GM23338 (cell line): ENCODE data around the gene NR5A2. TPM values are rescaled to one million over a fixed set of nuclear protein-coding genes. Genes with fewer than 3 reads are reported as not detected.

Experiments
- ATAC-seq: fragments of 200-7000 bp; cut with Tn5 transposase; 3 replicates; pipeline ENCODE4 v1.9.1; 2020
- DNase-seq: peaks from one replicate; pipeline ENCODE4 v3.0.0-alpha.2; 2015; ENCODE audit warnings: low spot score
- H2AFZ ChIP-seq: fragments of 200-600 bp; sonication (generic); 2 replicates; pipeline ENCODE4 v1.8.0; 2016; ENCODE audit warnings: antibody characterized with exemption, mild to moderate bottlenecking, moderate library complexity
- H3F3A ChIP-seq: fragments of 200-600 bp; sonication (generic); replicated peaks from 2 replicates; pipeline ENCODE4 v1.8.0; 2017; ENCODE audit warnings: antibody characterized with exemption, mixed run types, low read depth
- H3K27ac ChIP-seq: fragments of 200-600 bp; sonication (generic); 2 replicates; pipeline ENCODE4 v1.6.1; 2016; ENCODE audit warnings: low read depth
- H3K27me3 ChIP-seq: fragments of 200-600 bp; sonication (generic); 2 replicates; pipeline ENCODE4 v1.8.0; 2016; ENCODE audit warnings: mild to moderate bottlenecking, mixed run types, moderate library complexity; ENCODE audit not compliant: insufficient read depth
- H3K36me3 ChIP-seq: fragments of 200-600 bp; sonication (generic); 2 replicates; pipeline ENCODE4 v1.8.0; 2016; ENCODE audit warnings: mild to moderate bottlenecking; ENCODE audit not compliant: insufficient read depth
- H3K4me1 ChIP-seq: fragments of 200-600 bp; sonication (generic); 2 replicates; pipeline ENCODE4 v1.8.0; 2016; ENCODE audit warnings: mild to moderate bottlenecking, moderate library complexity; ENCODE audit not compliant: insufficient read depth
- H3K4me2 ChIP-seq: fragments of 200-600 bp; sonication (generic); 2 replicates; pipeline ENCODE4 v1.7.1; 2017; ENCODE audit warnings: mixed run types
- H3K4me3 ChIP-seq: fragments of 200-600 bp; sonication (generic); 2 replicates; pipeline ENCODE4 v1.6.1; 2016; ENCODE audit warnings: mixed run types
- H3K79me2 ChIP-seq: fragments of 200-600 bp; sonication (generic); replicated peaks from 2 replicates; pipeline ENCODE4 v1.8.0; 2017; ENCODE audit warnings: mild to moderate bottlenecking; ENCODE audit not compliant: insufficient read depth
- H3K9me2 ChIP-seq: fragments of 200-600 bp; sonication (generic); 2 replicates; pipeline ENCODE4 v1.8.0; 2017; ENCODE audit not compliant: insufficient read depth
- H4K20me1 ChIP-seq: fragments of 200-600 bp; sonication (generic); replicated peaks from 2 replicates; pipeline ENCODE4 v1.8.0; 2017; ENCODE audit warnings: mild to moderate bottlenecking; ENCODE audit not compliant: insufficient read depth
- H3K27ac Mint-ChIP-seq: 2 replicates; pipeline ENCODE4 v1.8.0; 2020; ENCODE audit warnings: inconsistent platforms, mild to moderate bottlenecking, moderate library complexity, mixed read lengths
- H3K27me3 Mint-ChIP-seq: 3 replicates; pipeline ENCODE4 v1.8.0; 2022; ENCODE audit warnings: low read depth, mild to moderate bottlenecking, moderate library complexity, mixed read lengths, inconsistent platforms; ENCODE audit not compliant: insufficient read depth, poor library complexity
- H3K36me3 Mint-ChIP-seq: 3 replicates; pipeline ENCODE4 v1.8.0; 2021; ENCODE audit warnings: low read depth, mild to moderate bottlenecking, inconsistent platforms, moderate library complexity, mixed read lengths
- H3K4me1 Mint-ChIP-seq: 3 replicates; pipeline ENCODE4 v1.8.0; 2020; ENCODE audit warnings: mild to moderate bottlenecking, inconsistent platforms, mixed read lengths
- H3K4me3 Mint-ChIP-seq: 3 replicates; pipeline ENCODE4 v1.8.0; 2021; ENCODE audit warnings: moderate library complexity, mild to moderate bottlenecking, inconsistent platforms, mixed read lengths
- H3K9me3 Mint-ChIP-seq: 3 replicates; pipeline ENCODE4 v1.8.0; 2020; ENCODE audit warnings: moderate library complexity, mild to moderate bottlenecking, inconsistent platforms, mixed read lengths
- CREB1 ChIP-seq: fragments of 250-450 bp; sonication (Bioruptor Pico); IDR thresholded peaks from 2 replicates; pipeline ENCODE4 v1.5.0; 2020; ENCODE audit warnings: low read depth, mild to moderate bottlenecking, moderate library complexity
- CTCF ChIP-seq, 2 experiments: fragments of 200-600 bp in 1 of 2; sonication (generic) in 1 of 2; conservative IDR thresholded peaks; 2 replicates each; pipeline versions ENCODE4 v1.5.1 to v1.6.1; 2016 to 2017; ENCODE audit warnings: antibody characterized with exemption in 2 of 2, low read depth in 2 of 2, mild to moderate bottlenecking in 2 of 2, moderate library complexity in 1 of 2
- ETS1 ChIP-seq: IDR thresholded peaks from 2 replicates; pipeline ENCODE4 v1.6.1; 2016; ENCODE audit warnings: antibody characterized with exemption
- EZH2 ChIP-seq: fragments of 200-600 bp; sonication (generic); IDR thresholded peaks from one replicate; pipeline ENCODE4 v1.8.0; 2017; ENCODE audit warnings: antibody characterized with exemption, mild to moderate bottlenecking, low read depth; ENCODE audit not compliant: unreplicated experiment
- EZH2phosphoT487 ChIP-seq: fragments of 200-600 bp; sonication (generic); IDR thresholded peaks from one replicate; pipeline ENCODE4 v1.8.1; 2018; ENCODE audit warnings: antibody characterized with exemption; ENCODE audit not compliant: unreplicated experiment
- JUNB ChIP-seq: IDR thresholded peaks from one replicate; pipeline ENCODE4 v1.6.1; 2016; ENCODE audit warnings: antibody characterized with exemption; ENCODE audit not compliant: unreplicated experiment
- NANOG ChIP-seq: IDR thresholded peaks from 2 replicates; pipeline ENCODE4 v1.6.1; 2016; ENCODE audit warnings: antibody characterized with exemption, borderline replicate concordance
- POLR2AphosphoS5 ChIP-seq: IDR thresholded peaks from 2 replicates; pipeline ENCODE4 v1.6.1; 2016; ENCODE audit warnings: antibody characterized with exemption, low read depth
- REST ChIP-seq: IDR thresholded peaks from one replicate; pipeline ENCODE4 v1.6.1; 2018; ENCODE audit warnings: antibody characterized with exemption; ENCODE audit not compliant: unreplicated experiment
- STAT1 ChIP-seq: IDR thresholded peaks from one replicate; pipeline ENCODE4 v1.6.1; 2016; ENCODE audit warnings: antibody characterized with exemption; ENCODE audit not compliant: unreplicated experiment
- ZNF114 ChIP-seq: fragments of 250-450 bp; sonication (Bioruptor Pico); IDR thresholded peaks from 2 replicates; pipeline ENCODE4 v1.5.0; 2020; ENCODE audit warnings: mild to moderate bottlenecking, moderate library complexity
- ZNF331 ChIP-seq: fragments of 250-450 bp; sonication (Bioruptor Pico); IDR thresholded peaks from 2 replicates; pipeline ENCODE4 v1.5.0; 2020; ENCODE audit warnings: low read depth, mild to moderate bottlenecking, moderate library complexity
- polyA plus RNA-seq: library from polyadenylated mRNA; unstranded; fragments of >200 nt; fragmentation: Nextera tagmentation; extraction: Ambion mirVana; gene quantifications from 2 replicates; pipeline ENCODE4 v1.2.1, GENCODE V29; 2016
- total RNA-seq: library from RNA; depleted of rRNA; stranded (reverse); fragments of >200 nt; shearing (Covaris generic); gene quantifications from 2 replicates; pipeline ENCODE4 v1.2.3, GENCODE V29; 2014

The NR5A2 gene
- total and polyA plus RNA-seq, 2 experiments from 2014 or later, result 4.4 to 13.1 TPM

GRCh38 chr1:200206761-200207160 is 179.3 kb downstream of the NR5A2 start:
- Histone ChIP-seq H3K4me1 (no peaks in the 10 kb centered on the region), H3K4me2 (no peak overlapping the region), H3K79me2 (no peaks in the 10 kb centered on the region), H3K27me3 (no peaks in the 10 kb centered on the region), H3K9me2 (peaks cover 20% of the 10 kb centered on the region; the same call in 1 of the 2 replicates), H3K4me3 (no peak overlapping the region), H3F3A (no peaks in the 10 kb centered on the region), H3K27ac (no peak overlapping the region), H3K36me3 (no peaks in the 10 kb centered on the region), H4K20me1 (no peaks in the 10 kb centered on the region), H2AFZ (peak overlapping the region; percentile 66; the same call in 1 of the 2 replicates)
- no peak for DNase-seq
- TF ChIP-seq JUNB (no peak), POLR2AphosphoS5 (no peak), CREB1 (CRISPR knock-in tag) (no peak), EZH2phosphoT487 (no peak), NANOG (no peak), CTCF (conservative IDR thresholded peaks at IDR 0.05; ENCODE audit: low read depth in 2 of 2) (no peak)
- H3K27me3 Mint-ChIP-seq, result no peaks in the 10 kb centered on the region
- no peaks in the 10 kb centered on the region for H3K4me1 Mint-ChIP-seq
- H3K27ac Mint-ChIP-seq, result no peak overlapping the region
- no peak for ATAC-seq
- H3K9me3 Mint-ChIP-seq, result no peaks in the 10 kb centered on the region
- no peak overlapping the region for H3K4me3 Mint-ChIP-seq
- H3K36me3 Mint-ChIP-seq, result no peaks in the 10 kb centered on the region

- no peaks in the 10 kb centered on the region for H3K36me3 Mint-ChIP-seq
- TF ChIP-seq ETS1 (no peak), EZH2 (no peak), REST (no peak), ZNF114 (CRISPR knock-in tag) (no peak), POLR2AphosphoS5 (no peak), NANOG (no peak), ZNF331 (no peak), STAT1 (no peak)
Measured at GRCh38 chr1:200207711-200208126, 180.2 kb downstream of the NR5A2 start.

More at GRCh38 chr1:200207711-200208126, 180.2 kb downstream of the NR5A2 start:
- no peaks in the 10 kb centered on the region for H3K27me3 ChIP-seq
- Mint-ChIP-seq H3K4me1 (no peaks in the 10 kb centered on the region), H3K9me3 (no peaks in the 10 kb centered on the region), H3K4me3 (no peak overlapping the region), H3K27ac (no peak overlapping the region), H3K27me3 (peaks cover 1% of the 10 kb centered on the region)
- H3K27ac ChIP-seq, result no peak overlapping the region
- peaks cover 11% of the 10 kb centered on the region; the same call in 1 of the 2 replicates for H3K9me2 ChIP-seq
- no peak for DNase-seq
- peak overlapping the region; percentile 87 for H2AFZ ChIP-seq
- H3K4me3 ChIP-seq, result no peak overlapping the region
- no peak overlapping the region for H3K4me2 ChIP-seq
- H3K36me3 ChIP-seq, result no peaks in the 10 kb centered on the region
- no peaks in the 10 kb centered on the region for H3K4me1 ChIP-seq
- ATAC-seq, result no peak
- no peaks in the 10 kb centered on the region for H3K79me2 ChIP-seq
- H4K20me1 ChIP-seq, result no peaks in the 10 kb centered on the region
- no peaks in the 10 kb centered on the region for H3F3A ChIP-seq
